Stromal cell of bone marrow (primary cell): ENCODE measurements around the gene SPAG16.
"Not testable (repeated sequence)": the region's sequence is repeated elsewhere in the genome, so short reads cannot be mapped to it uniquely, and the experiment has no call there.

ENCODE experiments used
- DNase-seq: peaks from one replicate; pipeline ENCODE4 v3.0.0-alpha.2; 2012; ENCODE audit warnings: low read depth

SPAG16 gene

DNA sequence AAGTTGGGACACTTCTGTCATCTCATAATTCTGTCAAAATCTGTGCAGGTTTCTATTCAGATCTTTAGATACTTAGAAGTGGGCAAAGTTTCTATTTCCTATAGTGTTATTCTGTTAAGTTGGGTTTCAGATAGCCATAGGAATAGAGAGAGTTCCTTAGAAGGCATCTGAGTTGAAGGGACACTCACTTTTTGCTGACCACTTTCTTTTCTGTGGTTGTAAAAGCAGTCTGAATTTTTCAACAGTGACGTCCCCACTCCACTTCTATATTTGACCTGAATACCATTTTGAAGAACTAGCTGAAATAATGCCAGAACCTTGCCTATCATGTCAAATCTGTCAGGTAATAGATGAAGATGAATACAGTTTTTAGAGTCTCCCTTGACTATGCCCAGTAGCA lies 267.3 kb downstream of the SPAG16 start:
- no peak for DNase-seq

DNA sequence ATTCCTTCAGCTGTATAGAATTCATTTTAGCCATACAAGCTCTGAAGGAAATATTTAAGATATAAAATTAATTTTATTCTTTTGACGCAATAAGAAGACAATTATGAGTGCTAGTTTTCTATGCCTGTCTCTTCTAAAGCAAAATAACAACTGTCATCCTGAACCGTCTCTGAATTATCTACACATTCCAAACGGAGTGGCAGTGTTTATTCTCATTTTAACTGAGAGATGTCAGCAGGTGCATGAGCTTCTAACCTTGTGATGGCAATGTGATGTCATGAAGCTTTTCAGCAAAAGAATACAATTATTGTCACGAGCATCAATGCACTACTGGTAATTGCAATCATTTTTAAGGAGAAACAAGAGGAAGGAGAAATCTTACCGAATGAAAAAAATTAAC lies 274.8 kb downstream of the SPAG16 start:
- no peak for DNase-seq

DNA sequence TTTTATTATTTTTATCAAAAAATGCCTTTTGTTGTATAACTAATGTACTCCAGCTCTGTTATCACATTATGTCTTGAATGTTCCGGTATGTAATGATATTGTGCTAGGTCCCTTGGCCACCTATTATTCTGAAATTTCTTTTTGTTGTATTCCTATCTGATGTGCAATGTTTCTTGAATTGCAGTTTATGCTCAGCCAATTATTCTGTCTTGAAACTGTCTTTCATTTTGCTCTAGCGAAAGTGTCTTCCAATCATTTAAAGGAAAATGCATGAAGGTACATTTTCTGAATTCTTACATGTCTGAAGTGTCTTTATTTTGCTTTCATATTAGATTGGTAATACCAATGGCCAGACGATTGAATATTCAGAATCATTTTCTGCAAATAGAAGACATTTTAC lies 277.5 kb downstream of the SPAG16 start:
- DNase-seq: no peak

DNA sequence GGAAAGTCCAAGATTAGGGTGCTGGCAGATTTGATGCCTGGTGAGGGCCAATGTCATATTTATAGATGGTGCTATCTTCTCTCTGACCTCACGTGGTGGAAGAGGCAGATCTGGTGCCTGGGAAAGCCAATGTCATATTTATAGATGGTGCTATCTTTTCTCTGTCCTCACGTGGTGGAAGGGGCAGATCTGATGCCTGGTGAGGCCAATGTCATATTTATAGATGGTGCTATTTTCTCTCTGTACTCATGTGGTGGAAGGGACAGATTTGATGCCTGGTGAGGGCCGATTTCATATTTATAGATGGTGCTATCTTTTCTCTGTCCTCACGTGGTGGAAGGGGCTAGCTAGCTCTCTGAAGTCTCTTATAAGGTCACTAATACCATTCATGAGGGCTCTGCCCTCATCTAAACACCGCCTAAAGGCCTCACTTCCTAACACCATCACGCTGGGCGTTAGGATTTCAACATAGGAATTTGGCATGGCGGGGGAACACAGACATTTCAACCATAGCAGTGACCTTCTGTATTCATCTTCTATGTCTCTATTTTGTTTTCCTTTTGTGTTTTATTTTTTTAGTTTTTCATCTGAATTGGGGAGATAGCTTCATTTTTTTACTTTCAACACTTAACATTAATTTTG lies 278.4 kb downstream of the SPAG16 start:
- DNase-seq: no peak

DNA sequence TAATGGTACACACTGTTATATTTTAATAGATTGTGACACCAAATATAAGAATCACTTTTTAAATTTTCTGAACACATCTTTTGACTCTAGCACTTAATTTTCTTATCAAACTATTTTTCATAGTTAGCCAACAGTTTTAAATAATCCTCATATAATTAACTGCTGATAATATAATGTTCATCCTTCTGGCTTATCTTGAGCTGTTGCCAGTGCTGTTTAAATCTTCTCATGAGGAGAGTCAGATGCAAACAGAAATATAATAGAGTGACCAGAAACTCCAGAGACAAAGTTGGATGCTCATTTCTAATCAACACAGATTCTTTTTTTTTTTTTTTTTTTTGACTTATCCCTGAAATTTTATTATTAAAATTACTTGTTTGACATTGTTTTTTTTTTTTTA lies 282.6 kb downstream of the SPAG16 start:
- DNase-seq: no peak

DNA sequence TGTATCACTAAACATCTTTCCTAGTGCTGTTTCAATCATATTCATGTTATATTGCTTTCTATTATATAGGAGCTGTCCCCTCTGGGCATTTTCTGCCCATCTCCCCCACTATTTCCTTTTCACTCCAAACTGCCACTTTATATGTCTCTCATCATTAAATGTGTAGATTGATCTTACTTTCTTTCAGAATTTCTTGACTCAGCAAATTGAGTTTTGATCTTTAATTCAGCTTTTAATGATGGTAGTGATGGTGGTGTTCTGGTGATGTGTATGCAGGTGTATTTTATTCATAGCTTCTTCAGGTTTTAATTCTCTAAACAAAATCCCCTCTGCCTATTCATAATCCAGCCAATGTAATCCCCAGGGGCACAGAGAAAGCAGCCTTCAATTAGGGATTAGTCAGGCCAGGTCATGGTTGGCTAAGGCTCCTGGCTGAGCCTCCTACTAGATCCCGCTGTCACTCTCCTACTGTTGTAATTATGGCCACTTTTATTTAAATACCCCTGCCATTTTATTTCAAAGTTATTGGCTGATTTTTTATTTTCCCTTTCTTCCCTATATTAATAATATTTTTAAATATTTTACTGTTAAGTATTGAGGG lies 325.4 kb downstream of the SPAG16 start:
- DNase-seq: no peak

DNA sequence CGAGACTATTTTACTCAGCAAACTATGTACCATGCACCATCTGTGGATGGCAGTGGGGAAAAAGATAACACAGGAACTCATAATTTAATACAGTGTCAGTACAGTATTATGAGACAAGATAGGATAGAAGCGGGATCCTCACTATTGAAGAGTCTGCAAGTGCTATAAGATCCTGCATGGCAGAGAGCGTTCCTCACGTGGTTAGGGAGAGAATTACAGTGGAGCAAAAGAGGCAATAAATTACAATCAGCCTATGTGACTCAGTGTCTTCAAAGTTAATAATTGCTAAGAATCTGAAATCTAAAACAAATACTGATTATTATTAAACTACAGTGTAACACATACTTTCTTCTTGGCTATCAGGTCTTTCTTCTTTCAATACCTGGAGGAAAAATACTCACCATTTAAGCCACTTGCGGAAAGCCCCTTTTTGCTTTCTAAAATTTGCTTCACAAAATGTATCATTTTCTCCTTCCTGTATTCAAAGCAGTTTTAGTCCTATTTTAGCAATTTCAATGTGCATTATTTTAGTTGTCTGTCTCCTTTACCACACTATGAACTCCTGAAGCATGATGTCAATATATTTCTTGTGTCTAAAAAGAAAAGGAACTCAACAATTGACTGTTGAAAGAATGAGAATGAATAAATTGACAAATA lies 342.9 kb downstream of the SPAG16 start:
- DNase-seq: no peak

DNA sequence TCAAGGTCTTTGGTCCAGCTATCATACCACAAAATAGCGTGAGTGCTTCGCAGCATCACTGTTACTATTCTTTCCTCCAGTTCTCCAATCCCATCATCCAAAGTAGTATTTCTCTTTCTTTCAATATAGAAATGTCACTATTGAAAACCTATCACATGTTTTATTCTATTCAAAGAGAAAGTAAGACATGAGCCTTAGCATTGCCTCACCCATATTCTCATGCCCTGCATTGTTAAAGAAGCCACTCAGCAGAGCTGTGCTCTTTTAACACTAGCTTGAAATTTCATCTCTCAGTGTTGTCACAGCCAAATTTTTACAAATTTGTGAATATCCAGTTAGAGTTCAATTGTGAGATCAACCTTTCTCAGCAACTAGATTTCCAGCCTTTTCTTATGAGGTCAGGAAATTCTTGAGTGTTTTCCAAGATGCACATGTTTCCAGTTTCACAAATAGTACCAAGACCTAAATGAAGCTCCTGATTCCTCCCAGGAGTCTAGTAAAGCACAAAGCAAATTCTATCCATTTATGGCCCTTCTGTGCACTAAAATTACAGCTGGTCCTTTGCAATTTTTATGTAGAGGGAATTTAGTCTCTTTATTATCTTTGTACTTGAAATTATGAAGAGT lies 343.7 kb downstream of the SPAG16 start:
- no peak for DNase-seq

DNA sequence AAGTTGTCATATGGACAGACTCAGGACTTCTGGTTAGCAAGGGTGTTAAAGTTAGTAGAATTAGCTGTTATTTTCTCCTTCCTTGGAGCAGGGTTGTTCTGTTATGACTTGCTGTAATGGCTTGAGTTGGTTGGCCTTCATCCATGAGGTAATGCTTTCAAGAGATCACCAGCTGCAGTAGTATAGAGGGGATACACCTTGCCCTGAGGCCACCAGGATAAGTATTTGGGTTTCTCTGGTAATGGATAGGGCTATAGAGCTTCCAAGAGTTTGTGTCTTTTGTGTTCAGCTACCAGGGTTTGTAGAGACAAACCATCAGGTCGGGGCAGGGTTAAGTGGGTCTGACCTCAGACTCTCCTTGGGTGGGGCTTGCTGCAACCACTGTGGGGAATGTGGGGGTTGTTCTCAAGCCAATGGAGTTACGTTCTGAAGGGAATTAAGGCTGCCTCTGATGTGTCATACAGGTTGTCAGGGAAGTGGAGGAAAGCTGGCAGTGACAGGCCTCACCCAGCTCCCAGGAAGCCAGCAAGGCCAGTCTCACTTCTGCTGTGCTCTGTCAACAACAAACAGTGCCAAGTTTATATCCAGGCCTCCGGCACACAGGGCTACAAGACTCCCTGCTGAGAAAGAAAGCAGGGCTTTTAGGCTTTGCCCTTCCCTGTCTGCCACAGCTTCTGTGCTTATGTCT lies 356.6 kb downstream of the SPAG16 start:
- no peak for DNase-seq

DNA sequence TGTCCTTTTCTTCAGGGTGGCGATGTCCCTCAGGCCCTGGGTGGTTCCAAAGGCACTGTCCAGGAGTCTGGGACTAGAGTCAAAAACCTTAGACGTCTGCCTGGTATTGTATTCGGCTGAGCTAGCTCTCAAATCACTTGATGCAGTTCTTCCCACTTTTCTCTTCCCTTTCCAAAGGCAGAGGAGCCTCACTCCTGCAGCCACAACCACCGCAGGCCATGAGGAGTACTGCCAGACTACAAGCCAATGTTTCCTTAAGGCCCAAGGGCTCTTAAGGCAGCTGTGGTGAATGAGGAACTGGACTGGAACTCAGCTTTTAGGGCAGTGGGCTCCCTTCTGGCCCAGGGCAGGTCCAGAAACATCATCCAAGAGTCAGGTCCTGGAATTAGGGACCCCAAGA lies 360.7 kb downstream of the SPAG16 start:
- no peak for DNase-seq

DNA sequence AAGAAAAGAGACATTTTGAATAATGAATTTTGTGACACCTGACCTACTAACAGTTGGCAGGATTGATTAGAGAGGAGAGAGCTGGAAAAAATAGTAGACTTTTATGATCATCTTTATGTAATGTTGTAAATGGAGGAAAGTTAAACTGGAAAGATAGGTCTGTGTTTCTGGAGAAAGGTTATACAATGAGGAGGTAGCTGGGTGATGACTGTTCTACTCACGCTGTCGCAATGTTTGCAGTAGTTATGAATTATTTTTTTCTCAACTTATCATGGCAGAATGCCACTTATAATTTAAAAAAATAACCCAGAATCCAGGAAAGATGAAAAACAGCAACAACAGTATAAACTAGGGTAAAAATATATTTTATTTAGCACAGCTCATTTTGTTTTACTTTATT lies 364.9 kb downstream of the SPAG16 start:
- no peak for DNase-seq

DNA sequence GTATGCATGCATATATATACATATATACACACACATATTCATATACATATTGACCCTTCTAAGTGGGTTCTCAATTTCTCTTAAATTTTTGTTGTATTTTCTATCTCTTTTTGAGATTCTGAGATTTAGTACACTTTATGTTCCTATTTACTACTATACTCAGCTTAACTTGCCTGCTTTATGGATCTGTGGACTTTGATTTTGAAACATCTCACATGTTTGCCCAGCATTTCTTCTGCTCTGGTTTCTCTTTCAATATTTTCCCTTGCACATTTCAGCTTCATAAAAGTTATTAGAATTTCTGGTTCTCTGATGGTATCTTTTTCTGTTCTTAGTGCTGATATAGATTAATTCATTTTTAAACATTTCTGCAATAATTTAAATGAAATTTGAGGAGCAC lies 380.6 kb downstream of the SPAG16 start:
- DNase-seq: no peak

DNA sequence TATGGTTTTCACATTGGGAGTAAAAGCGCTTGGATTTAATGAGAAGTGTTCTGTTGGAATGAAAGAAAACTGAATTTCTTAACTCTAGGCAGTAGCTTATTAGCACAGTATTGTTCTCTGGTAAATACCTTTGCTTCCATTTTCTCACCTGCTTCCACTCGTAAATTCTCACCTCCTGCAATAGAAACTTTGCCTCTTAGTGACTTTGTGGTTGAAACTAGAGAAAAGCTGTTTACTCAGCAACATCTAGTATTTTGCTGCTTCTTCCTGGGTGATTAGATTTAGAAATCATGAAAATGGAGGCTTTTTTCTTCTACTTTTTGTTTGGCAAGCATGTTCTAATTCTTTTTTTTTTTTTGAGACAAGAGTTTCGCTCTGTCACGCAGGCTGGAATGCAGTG lies 385.4 kb downstream of the SPAG16 start:
- no peak for DNase-seq

DNA sequence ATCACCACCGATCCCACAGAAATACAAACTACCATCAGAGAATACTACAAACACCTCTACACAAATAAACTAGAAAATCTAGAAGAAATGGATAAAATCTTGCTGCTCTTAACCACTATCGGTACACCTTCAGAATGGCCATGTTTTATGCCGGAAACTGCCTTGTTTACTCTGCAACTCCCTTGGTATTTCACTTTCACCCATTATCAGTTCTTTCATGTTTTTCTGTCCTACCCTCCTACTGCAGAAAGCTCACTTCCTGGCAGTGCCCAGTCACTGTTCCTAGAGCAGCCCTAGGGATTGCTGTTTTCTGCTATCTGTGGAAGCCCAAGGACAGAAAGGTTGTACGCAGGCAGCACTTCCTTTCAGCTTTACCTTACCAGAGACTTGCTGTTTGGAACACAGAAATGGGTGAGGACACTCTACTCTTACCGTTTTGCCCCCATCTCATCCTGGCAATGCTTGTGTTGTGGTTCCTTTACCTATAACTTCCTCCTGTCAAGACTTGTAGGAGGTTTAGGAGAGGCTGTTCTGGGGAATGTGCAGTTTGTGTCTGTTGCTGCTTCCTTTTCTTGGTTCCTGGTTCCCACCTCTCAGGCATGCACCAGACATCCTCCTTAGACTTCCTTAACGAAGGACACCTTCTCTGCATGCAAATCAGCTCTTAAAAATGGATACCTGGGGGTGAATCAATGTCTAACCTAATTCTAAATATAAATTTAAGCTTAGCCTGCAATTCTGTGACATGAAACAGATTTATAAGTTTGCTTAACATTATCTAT lies 394.4 kb downstream of the SPAG16 start:
- no peak for DNase-seq

DNA sequence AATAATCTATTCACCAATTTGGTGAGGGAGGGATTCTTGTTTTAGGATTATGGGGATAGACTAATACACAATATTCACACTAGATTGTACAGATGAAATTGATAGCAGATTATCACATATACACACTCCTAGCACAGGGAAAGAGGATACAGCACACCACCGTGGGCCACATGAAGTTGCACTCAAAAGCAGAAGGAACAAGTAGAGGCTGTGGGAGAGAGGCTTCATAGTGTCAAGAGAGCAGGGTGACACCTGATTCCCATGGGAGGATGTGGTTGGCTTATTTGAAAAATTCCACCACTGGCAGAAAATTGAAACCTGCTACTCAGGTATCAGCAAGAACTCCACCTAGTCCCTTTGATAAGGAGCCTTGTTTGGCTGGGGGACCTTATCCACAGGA lies 395.6 kb downstream of the SPAG16 start:
- no peak for DNase-seq

DNA sequence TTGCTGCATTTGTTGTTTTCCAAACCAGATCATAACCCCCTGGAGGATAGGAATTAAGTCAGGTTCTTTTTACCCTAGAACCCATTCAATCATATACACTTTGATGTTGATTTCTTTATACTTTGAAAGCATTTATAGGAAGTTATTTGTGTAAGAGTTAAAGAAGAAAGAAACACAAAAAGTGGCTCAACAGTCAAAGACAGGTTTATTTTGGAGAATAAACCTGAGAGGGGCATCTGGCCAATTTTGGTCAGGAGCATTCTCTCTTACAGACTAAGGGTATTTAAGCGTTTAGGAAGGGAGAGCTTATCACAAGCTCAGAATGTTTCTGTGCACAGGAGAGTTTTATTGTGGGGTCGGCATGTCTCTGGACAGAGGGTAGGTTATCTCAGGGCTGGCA lies 398.0 kb downstream of the SPAG16 start:
- no peak for DNase-seq

DNA sequence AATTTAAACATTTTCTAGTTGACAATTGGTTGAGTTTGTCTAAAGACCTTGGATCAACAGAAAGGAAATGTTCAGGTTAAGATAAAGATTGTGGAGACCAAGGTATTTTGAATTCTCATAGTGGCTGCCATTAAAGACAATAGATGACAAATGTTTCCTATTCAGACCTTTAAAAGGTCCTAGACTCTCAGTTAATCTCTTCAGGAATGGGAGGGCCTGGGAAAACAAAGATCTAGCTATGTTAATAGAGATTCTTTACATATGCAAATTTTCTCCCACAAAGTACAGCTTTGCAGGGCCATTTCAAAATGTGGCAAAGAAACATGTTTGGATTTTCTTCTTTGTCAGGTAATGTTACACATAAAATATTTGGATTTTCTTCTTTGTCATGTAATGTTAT lies 403.9 kb downstream of the SPAG16 start:
- no peak for DNase-seq

DNA sequence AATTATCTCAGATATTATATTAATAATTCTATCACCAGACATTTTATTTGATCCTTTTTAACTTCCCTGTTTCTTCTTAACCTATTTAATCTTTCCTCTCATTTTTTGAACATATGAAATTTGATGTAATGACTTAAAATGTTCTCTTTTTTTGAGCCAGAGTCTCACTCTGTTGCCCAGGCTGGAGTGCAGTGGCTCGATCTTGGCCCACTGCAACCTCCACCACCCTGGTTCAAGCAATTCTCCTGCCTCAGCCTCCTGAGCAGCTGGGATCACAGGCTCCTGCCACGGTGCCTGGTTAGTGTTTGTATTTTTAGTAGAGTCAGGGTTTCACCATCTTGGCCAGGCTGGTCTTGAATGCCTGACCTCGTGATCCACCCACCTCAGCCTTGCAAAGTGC lies 404.6 kb downstream of the SPAG16 start:
- DNase-seq: not testable (repeated sequence)

DNA sequence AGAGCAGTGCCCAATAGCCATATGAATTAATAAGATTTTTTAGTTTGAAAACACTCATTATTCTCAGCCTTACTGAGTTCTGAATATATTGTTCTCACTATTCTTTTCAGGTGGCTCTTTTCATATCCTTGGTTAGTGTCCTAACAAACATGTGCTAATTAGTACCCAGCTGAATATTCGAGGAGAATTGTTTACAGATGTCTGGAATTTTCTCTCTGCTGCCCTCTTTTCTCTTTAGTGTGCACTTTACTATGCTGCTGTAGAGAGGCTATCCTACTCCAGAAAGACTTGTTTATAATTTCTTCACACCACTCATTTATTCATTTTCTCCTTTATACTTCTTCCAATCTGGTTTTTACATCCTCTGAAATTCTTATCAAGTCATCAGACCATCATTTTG lies 405.3 kb downstream of the SPAG16 start:
- DNase-seq: no peak

DNA sequence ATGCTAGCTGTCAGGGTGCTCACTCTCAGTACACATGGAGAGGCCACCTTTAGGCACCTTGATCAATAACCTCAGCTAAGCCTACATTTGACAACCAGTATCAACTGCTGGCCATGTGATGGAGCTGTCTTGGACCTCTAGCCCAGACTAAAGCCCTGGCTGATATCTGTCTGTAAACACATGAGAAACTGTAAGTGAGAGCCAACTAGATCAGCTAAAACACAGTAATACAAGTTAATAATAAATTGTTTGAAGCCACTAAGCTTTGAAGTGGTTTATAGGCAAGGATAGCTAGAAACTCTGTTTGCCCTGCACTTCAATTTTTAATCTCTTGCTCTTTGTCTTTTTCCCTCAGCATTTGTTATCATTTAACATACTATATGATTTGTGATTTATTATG lies 407.1 kb downstream of the SPAG16 start:
- no peak for DNase-seq

DNA sequence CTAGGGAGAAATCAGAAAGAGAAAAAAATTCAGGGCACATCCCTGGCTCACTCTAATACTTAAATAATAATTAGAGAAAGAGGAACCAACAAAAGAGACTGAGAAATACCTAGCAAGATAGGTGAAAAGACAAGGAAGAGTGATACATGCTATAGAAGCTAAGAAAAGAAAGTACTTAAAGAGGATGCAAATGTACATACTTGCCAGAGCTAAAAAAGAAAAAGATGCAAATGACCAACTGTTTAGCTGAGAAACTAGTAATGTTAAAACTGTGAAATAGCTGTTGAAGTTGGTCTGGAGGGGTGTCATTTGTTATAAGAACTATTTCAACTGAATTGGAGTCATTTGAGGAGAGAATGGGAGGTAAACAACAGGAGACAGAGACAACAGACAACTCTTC lies 412.2 kb downstream of the SPAG16 start:
- DNase-seq: no peak

DNA sequence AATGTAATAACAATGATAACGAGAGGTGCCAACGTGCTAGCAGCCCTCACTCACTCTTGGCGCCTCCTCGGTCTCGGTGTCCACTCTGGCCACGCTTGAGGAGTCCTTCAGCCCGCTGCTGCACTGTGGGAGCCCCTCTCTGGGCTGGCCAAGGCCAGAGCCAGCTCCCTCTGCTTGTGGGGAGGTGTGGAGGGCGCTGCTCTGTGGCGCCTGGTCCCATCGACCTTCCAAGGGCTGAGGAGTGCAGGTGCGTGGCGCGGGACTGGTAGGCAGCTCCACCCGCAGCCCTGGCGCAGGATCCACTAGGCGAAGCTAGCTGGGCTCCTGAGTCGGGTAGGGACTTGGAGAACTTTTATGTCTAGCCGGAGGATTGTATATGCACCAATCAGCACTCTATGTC lies 417.1 kb downstream of the SPAG16 start:
- not testable (repeated sequence) for DNase-seq
